Measurements from ENCODE around the gene PCSK7.

Gene PCSK7

DNA sequence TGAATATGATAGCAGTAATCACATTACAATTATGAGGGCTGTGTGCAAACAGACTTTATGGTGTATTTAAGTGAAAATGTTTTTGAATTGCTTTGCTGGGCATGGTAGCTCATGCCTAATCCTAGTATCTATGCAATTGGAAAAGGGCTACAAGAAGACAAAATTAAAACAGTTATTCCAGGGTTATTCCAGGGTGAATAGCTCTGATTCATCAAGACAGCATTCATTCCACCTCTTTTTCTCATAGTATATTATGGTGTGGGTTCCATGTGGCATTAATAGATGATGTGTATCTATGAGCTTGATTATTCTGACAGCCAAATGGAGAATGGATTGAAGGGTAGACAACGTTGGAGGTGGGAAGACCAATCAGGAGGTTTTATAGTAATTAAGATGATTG lies 65.4 kb downstream of the PCSK7 start:
- no peak for DNase-seq (ENCODE audit: low read depth in 1 of 2, low spot score in 1 of 2)

DNA sequence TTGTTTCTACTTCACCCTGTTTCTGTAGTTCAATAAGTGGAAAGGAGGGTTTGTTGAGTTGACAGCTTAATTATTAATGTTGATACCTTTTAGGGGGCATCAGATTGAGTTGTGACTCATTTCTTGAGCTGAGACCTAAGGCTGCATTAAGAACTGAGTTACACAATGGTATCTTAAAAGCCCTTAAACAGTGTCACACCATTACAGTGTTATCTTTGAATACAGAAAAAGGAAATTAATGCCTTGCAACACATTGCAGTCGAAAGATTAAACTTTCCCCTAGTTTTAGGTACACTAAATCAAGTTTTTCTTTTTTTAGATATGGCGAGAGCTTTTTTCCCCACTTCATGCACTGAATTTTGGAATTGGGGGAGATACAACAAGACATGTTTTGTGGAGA lies 71.0 kb downstream of the PCSK7 start:
- no peak for DNase-seq (ENCODE audit: low read depth in 1 of 2, low spot score in 1 of 2)

DNA sequence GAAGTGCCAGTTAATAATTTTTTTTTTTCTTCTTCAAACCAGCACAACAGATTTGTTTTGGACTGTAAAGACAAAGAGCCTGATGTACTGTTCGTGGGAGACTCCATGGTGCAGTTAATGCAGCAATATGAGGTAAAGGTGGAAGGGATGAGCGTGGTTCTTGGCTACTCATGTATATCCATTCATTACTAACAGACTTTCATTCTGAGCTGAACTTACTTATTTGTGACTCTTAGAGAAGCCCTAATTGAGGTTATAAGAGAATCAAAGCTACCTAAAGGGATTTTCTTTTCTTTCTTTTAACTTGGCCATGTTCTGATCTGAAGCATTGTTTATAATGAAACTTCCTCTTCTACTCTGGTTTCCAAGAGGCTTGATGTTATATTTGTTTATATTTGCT lies 72.0 kb downstream of the PCSK7 start:
- DNase-seq (ENCODE audit: low read depth in 1 of 2, low spot score in 1 of 2): no peak

DNA sequence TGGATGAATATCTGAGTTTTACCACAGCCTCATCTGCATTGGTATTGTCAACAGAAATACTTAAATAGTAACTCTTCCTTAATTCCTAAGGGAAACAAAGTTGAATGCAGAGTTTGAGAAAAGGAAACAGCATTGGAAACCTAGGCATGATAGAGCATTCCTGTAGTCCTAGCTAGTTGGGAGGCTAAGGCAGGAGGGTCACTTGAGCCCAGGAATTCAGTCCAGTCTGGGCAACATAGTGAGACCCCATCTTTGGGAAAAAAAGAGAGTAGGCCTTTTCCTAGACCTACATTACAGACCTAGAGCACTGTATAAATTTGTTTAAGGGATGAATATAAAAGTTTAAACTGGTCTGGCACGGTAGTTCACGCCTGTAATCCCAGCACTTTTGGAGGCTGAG lies 74.4 kb downstream of the PCSK7 start:
- no peak for DNase-seq (ENCODE audit: low read depth in 1 of 2, low spot score in 1 of 2)

DNA sequence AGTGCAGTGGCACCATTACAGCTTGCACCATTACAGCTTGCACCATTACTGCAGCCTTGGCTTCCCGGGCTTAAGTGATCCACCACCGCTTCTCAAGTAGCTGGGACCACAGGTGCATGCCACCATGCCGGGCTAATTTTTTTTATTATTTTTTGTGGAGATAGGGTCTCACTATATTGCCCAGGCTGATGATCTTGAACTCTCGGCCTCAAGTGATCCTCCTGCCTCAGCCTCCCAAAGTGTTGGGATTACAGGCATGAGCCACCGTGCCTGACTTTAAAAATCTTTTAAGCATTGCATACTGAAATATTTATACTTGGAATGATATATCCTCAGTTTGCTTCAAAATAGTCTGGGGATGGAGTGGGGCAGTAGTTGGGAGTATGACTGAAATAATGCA lies 77.4 kb downstream of the PCSK7 start:
- DNase-seq (ENCODE audit: low read depth in 1 of 2, low spot score in 1 of 2): no peak
